ENCODE measurements around the gene KRT78.

KRT78 gene

DNA sequence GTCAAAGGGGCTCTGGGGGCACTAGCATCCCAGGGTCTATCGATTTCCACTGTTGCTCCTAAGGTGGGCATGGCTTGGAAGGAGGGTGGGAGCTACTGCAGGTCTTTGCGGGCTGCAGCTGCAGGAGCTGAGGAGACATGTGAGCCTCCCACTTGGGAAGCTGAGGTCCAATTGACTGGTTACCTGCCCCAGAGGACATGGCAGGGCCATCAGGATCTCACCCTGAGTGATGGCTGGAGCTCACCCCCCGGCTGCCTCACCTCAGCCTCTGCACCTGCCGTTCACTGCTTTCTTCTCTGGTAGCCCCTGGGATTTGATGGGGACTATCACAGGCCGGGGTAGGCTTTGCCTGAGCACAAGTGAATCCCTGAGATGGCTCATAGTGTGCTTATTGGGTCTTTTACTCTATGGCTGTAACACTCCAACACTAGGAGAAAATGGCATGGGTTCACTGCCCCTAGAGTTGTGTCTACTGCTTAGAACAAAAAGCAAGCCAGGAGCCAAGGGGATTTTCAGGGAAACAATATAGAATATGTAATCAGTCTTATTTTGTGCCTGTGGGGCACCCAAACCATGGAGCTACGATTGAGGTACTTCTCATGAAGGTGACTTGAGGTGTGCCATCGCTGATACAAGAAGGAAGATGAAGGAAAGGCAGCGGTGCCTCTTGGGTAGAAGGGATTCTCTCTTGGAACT lies 31.6 kb downstream of the KRT78 start:
- Histone ChIP-seq H3K9ac (no peak overlapping the region), H3K4me3 (ENCODE audit: low read depth, low read length) (no peak overlapping the region), H2AFZ (no peak overlapping the region), H3K27me3 (ENCODE audit: control insufficient read depth, insufficient read depth, low read length) (no peaks in the 10 kb centered on the region), H3K4me1 (peaks cover 10% of the 10 kb centered on the region), H3K9me3 (ENCODE audit: control insufficient read depth, low read length) (no peaks in the 10 kb centered on the region), H3K27ac (no peak overlapping the region), H3K79me2 (no peaks in the 10 kb centered on the region), H3K36me3 (ENCODE audit: control insufficient read depth, insufficient read depth, low read length) (no peaks in the 10 kb centered on the region), H3K4me2 (ENCODE audit: low read length) (no peak overlapping the region)
- TF ChIP-seq CTCF (IDR thresholded peaks at IDR 0.05) = no peak

DNA sequence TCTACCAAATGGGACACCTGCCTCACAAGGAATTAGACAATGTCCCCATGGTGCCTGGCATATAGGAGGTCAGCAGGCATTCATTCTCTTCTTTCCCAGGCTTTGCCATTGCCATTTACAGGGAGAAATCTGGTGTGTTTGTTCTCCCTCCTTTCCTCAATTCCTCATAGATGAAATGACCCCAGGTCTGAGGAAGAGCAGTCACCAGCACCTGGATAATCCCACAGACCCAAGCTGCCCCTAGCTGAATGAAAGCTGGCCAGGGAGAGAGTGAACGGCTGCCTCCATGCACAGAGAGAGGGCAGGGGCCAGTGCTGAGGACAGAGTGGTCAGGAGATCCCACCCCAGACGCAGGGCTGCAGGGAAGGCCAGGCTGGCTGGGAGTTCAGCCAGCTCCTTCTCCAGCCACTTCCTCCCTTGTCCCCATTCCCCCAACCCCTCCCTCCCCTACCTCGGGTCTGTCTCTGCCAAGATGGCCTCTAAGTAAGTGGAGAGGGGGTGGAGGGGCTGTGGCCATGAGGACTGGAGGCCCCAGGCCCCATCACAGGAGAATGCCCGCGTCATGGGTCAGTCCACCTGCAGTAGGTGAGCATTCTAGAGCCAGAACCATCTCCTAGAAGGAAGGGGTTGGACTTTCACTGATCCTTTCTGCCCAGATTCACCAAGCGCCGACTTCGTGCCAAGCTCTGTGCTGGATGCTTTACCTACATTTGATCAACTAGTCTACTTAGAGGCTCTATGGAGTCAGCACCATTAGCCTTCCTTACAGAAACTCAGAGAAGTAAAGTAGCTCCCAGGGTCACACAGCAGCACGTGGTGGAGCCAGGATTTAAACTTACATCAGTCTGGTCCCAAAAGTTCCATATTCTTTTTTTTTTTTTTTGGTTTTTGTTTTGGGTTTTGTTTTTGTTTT lies 32.9 kb downstream of the KRT78 start:
- Histone ChIP-seq H3K9ac (no peak overlapping the region), H3K27me3 (ENCODE audit: control insufficient read depth, insufficient read depth, low read length) (no peaks in the 10 kb centered on the region), H3K4me2 (ENCODE audit: low read length) (no peak overlapping the region), H3K36me3 (ENCODE audit: control insufficient read depth, insufficient read depth, low read length) (no peaks in the 10 kb centered on the region), H3K79me2 (no peaks in the 10 kb centered on the region), H2AFZ (no peak overlapping the region), H3K27ac (no peak overlapping the region), H3K9me3 (ENCODE audit: control insufficient read depth, low read length) (no peaks in the 10 kb centered on the region), H3K4me3 (ENCODE audit: low read depth, low read length) (no peak overlapping the region), H3K4me1 (peaks cover 9% of the 10 kb centered on the region)
- no peak for TF ChIP-seq CTCF (IDR thresholded peaks at IDR 0.05)

GRCh38 chr12:52815161-52815560 lies 33.6 kb downstream of the KRT78 start:
- Histone ChIP-seq H2AFZ (no peak overlapping the region), H3K79me2 (no peaks in the 10 kb centered on the region), H3K27ac (no peak overlapping the region), H3K4me3 (ENCODE audit: low read depth, low read length) (no peak overlapping the region), H3K9ac (no peak overlapping the region), H3K9me3 (ENCODE audit: control insufficient read depth, low read length) (no peaks in the 10 kb centered on the region), H3K36me3 (ENCODE audit: control insufficient read depth, insufficient read depth, low read length) (no peaks in the 10 kb centered on the region), H3K4me1 (peaks cover 9% of the 10 kb centered on the region), H3K27me3 (ENCODE audit: control insufficient read depth, insufficient read depth, low read length) (no peaks in the 10 kb centered on the region), H3K4me2 (ENCODE audit: low read length) (no peak overlapping the region)
- no peak for TF ChIP-seq CTCF (IDR thresholded peaks at IDR 0.05)

DNA sequence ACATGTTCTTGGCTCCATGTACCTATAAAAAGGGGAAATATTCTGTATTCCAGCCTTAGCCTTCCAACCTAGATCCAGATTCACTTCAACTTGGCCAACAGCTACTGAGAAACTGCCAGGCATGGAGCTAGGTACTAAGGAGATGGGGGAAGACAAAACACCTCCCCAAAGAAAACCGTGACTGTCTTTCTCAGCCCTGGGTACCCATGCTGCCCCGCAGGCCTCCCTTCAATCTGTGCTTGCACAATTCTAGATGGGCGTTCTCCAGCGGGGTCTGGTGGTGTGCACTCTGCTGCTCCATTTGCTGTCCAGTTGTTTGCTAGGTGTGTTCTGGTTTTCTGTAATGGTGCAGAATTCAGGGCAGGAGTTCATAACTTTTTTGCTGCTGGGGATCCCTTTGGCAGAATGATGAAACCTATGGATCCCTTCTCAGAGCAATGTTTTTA lies 34.1 kb downstream of the KRT78 start:
- H3K79me2 ChIP-seq = no peaks in the 10 kb centered on the region
- no peak overlapping the region for H3K9ac ChIP-seq
- H3K36me3 ChIP-seq (ENCODE audit: control insufficient read depth, insufficient read depth, low read length) = no peaks in the 10 kb centered on the region
- H2AFZ ChIP-seq = no peak overlapping the region
- no peaks in the 10 kb centered on the region for H3K27me3 ChIP-seq (ENCODE audit: control insufficient read depth, insufficient read depth, low read length)
- H3K4me3 ChIP-seq (ENCODE audit: low read depth, low read length) = no peak overlapping the region
- H3K27ac ChIP-seq = no peak overlapping the region
- H3K4me1 ChIP-seq = peaks cover 9% of the 10 kb centered on the region
- H3K4me2 ChIP-seq (ENCODE audit: low read length) = no peak overlapping the region
- H3K9me3 ChIP-seq (ENCODE audit: control insufficient read depth, low read length) = no peaks in the 10 kb centered on the region
- TF ChIP-seq CTCF (IDR thresholded peaks at IDR 0.05) = no peak

All from parathyroid adenoma (tissue), 2 donors.